Activated naive CD4-positive, alpha-beta T cell treated with Interleukin-2 at 50 U/mL for 16 hours (primary cell): ENCODE data around the gene FAAP100.

Experiments used
- DNase-seq: peaks from one replicate; pipeline ENCODE4 v3.0.0-alpha.2; 2020

The FAAP100 gene

DNA sequence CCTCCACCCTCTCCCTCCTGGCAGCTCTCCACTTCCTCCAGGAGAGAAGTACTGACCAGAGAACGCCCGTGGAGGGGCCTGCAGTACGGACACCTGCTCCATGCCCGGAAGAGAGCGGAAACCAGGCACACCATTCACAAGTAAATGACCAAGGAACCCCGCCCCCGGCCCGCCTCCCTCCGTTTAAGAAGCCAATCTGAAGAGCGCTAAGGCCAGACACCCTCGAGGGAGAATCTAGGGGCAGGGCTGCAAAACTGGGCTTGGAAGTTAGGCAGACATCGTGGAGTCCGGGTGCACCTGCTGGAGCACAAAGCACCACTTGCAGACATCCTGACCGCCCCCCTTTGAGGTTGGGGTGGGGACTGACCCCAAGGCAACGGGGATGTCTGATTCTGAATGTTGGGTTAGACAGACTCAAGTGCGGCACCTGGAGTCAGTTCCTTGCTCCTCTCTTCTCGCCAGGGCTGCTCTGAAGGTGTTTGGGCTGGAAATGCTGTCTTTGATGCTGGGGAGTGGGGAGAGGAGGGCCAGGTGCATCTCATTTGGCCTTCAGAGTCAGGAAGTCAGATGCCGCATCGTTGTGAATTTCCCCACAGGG is 964 bp upstream of the FAAP100 start:
- peak; percentile 80 for DNase-seq

DNA sequence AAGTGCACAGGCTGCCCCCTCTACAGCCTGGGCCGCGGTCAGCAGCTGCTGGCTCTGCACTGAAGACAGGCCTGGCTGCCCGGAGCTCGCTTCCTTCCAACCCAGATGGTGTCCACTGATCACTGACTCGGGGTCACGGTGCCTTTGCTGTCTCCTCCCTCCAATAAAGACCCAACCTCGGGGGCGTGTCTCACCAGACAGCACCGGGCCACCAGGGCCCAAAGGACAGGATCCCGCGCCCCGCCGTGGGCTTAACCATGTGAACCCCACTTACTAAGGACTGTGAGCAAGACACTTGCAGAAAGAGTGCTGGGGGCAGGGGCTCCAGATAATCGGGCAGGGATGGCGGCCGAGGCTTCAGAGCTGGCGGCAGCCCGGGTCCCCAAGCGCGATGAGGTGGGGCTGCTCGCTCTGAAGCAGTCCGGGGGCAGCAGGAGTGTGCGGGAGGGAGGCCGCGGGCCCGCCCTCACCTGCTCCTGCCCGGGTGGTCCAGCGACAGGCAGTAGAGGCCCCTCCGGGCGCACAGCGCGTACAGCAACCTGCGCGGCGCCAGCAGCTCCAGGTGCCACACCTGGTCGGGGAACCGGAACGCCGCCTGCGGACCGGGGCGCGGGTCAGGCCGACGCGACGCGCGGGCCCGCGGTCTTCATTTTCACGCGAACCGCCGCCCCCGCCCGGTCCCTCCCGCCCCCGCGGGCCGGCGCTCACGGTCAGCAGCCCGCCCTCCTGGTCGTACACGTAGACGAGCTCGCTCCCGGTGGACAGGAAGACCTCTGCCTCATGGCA is 502 bp downstream of the FAAP100 start:
- DNase-seq, result peak; percentile 17

- no peak for DNase-seq
These were observed 1.2 kb downstream of the FAAP100 start for GRCh38 chr17:81550830-81551457.

GRCh38 chr17:81550285-81550684 is 1.9 kb downstream of the FAAP100 start:
- DNase-seq, result no peak

GRCh38 chr17:81549826-81550225 is 2.3 kb downstream of the FAAP100 start:
- no peak for DNase-seq

GRCh38 chr17:81549031-81549557 is 3.1 kb downstream of the FAAP100 start:
- no peak for DNase-seq

- no peak for DNase-seq
These were observed 4.6 kb downstream of the FAAP100 start for GRCh38 chr17:81547614-81547982.

DNA sequence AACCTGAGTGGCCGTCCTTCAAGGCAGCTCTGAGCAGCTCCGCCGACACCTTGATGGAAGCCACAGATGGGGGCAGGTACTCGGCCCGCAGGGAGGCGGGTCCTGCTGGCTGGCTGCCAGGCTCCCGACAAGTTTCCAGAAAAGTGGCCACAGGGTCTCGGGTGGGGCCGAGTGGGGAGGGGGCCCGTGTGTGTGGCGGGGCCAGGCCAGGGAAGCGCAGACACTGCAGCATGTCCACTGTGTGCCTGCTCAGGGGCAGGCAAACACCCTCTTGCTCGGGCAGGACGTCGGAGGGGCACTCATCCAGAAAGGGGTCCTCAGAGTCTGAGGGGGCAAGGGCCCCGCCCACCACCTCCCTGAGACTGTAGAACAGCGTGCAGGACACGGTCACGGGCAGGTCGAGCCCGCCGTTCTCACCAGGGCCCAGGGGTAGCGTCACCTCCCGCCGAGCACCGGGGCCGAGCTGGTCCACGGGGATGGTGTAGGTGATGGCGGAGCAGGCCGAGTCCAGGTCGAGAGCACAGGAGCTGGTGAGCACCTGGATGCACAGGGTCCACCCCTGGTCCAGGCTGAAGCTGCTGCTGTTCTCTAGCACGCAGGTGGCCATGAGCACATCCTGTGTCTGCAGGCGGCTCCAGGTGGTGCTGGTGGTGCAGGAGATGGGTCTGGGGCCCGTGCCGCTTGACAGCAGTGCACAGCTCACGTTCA is 5.1 kb downstream of the FAAP100 start:
- DNase-seq, result no peak

- DNase-seq, result no peak
These were observed 6.8 kb downstream of the FAAP100 start for GRCh38 chr17:81545160-81545949.

GRCh38 chr17:81544281-81544974 is 7.7 kb downstream of the FAAP100 start:
- DNase-seq, result no peak

- DNase-seq, result no peak
These were observed 8.4 kb downstream of the FAAP100 start for GRCh38 chr17:81543756-81544155.

- DNase-seq, result no peak
These were observed 8.8 kb downstream of the FAAP100 start for GRCh38 chr17:81543339-81543675.

DNA sequence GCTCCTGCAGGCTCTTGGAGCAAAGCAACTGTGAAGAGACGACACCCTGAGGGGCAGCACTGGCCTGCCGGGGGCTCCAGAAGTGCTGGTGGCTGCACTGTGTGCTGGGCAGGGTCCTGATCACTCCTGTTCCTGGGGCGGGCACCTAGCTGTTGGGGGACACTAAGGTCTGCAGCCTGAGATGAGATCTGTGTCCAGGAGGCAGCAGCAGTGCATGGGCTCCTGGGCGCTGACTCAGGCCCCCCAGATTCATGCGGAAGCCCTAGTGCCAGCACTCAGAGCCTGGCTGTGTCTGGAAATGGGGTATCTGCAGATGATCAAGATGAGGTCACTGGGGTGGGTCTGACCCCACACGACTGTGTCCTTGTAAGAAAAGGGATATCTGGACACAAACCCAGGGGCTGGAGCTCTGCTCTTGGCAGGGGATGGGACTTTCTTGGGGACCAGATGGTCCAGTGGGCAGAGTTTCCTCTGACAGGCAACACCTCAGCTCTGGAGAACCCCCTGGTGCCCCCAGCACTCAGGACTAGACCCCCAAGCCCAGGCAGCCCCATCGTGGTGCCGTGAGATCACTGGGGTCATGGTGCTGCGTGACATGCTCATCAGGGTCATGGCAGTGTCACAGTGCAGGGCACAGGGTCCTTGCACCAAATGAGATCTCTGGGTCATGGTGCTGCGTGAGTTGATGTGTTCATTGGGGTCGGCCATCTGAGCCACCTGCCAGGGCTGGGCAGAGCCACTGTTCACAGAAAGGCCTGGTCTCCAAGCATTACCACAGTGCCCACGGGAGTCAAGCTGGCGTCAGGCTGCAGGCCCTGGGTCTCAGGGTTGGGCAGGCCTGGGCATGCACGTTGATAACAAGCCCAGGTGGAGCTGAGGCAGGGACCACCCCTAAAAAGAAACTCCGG is 9.5 kb downstream of the FAAP100 start:
- DNase-seq, result no peak

- DNase-seq, result no peak
These were observed 11.0 kb downstream of the FAAP100 start for GRCh38 chr17:81541123-81541522.

DNA sequence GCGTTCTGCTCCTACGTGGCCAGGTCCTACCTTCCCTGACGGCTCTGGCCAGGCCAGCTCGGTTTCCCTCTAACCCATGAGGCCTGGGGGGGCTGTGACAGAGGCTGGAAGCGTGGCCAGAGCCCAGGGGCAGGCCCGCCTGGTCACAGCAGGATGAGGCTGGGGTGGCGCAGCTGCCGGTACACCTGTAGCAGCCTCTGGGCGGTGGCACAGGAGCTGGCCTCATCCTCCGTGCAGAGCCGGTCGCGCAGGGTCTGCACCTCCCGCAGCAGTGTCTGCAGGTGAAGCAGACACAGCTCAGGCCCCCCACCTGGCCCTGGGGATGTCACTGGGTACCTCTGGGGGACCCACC is 11.5 kb downstream of the FAAP100 start:
- DNase-seq, result no peak

GRCh38 chr17:81539961-81540675 is 12.0 kb downstream of the FAAP100 start:
- no peak for DNase-seq

GRCh38 chr17:81539571-81539900 is 12.6 kb downstream of the FAAP100 start:
- DNase-seq, result no peak

GRCh38 chr17:81538651-81539570 is 13.2 kb downstream of the FAAP100 start:
- no peak for DNase-seq

DNA sequence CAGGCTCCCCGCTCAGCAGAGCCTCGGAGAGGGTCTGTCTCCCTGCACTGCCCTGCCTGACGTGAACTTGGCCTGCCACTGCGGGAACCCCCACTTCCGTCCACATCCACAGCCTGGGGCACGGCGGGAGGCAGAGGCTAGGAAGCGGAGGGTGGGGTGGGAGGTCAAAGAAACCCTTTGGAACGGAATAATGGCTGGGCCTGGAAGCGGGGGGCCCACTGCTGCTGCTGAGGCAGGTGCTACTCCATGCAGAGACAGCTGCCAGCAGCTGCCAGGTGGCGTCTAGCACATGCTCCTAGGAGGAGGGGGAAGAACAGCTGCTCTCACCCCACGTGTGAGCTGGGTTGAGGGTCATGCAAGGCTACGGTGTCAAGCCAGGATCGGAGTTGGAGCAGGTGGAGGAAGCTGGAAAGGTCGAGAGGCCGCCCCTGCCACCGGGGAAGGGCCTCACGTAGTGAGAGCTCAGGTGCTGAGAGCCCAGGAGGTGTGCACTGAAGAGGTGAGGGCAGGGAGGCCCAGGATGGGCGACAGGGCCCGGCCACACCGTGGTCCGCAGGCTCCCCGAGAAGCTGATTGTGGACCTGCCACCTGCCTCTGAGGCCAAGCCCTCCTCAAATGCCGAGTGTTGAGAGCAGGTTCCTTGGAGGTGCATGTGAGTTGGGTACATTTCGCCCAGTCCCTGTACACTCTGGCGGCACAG is 14.1 kb downstream of the FAAP100 start:
- no peak for DNase-seq
